ENCODE measurements around the gene RASGRP1.
"Not testable (repeated sequence)": the region's sequence is repeated elsewhere in the genome, so short reads cannot be mapped to it uniquely, and the experiment has no call there.

The RASGRP1 gene

GRCh38 chr15:38597219-38597800 is 32.7 kb upstream of the RASGRP1 start:
- no peak overlapping the region for H3K4me3 ChIP-seq (ENCODE audit: low read depth, low read length)
- DNase-seq (ENCODE audit: low read depth) = no peak
- no peak for TF ChIP-seq CTCF (IDR thresholded peaks at IDR 0.05; ENCODE audit: low read depth, low read length, missing control alignments)
- in situ Hi-C loops (cut with HindIII; ENCODE audit: low sequenced_read_pairs) = no loop called here

- in situ Hi-C loops (cut with HindIII; ENCODE audit: low sequenced_read_pairs) = no loop called here
- TF ChIP-seq CTCF (IDR thresholded peaks at IDR 0.05; ENCODE audit: low read depth, low read length, missing control alignments) = no peak
Measured at GRCh38 chr15:38593524-38593923, 28.9 kb upstream of the RASGRP1 start.

GRCh38 chr15:38589502-38589901 is 24.9 kb upstream of the RASGRP1 start:
- no peak for DNase-seq (ENCODE audit: low read depth)
- TF ChIP-seq CTCF (IDR thresholded peaks at IDR 0.05; ENCODE audit: low read depth, low read length, missing control alignments) = no peak
- no peak overlapping the region for H3K4me3 ChIP-seq (ENCODE audit: low read depth, low read length)
- in situ Hi-C loops (cut with HindIII; ENCODE audit: low sequenced_read_pairs) = no loop called here

More at GRCh38 chr15:38593524-38593923, 28.9 kb upstream of the RASGRP1 start:
- no peak overlapping the region for H3K4me3 ChIP-seq (ENCODE audit: low read depth, low read length)
- DNase-seq (ENCODE audit: low read depth) = no peak

- in situ Hi-C loops (cut with HindIII; ENCODE audit: low sequenced_read_pairs) = no loop called here
- no peak overlapping the region for H3K4me3 ChIP-seq (ENCODE audit: low read depth, low read length)
- TF ChIP-seq CTCF (IDR thresholded peaks at IDR 0.05; ENCODE audit: low read depth, low read length, missing control alignments) = no peak
- no peak for DNase-seq (ENCODE audit: low read depth)
Measured at GRCh38 chr15:38588672-38589071, 24.1 kb upstream of the RASGRP1 start.

- H3K4me3 ChIP-seq (ENCODE audit: low read depth, low read length) = no peak overlapping the region
- in situ Hi-C loops (cut with HindIII; ENCODE audit: low sequenced_read_pairs) = no loop called here
- no peak for DNase-seq (ENCODE audit: low read depth)
- TF ChIP-seq CTCF (IDR thresholded peaks at IDR 0.05; ENCODE audit: low read depth, low read length, missing control alignments) = no peak
Measured at GRCh38 chr15:38587214-38587613, 22.6 kb upstream of the RASGRP1 start.

GRCh38 chr15:38586005-38586404 is 21.4 kb upstream of the RASGRP1 start:
- in situ Hi-C loops (cut with HindIII; ENCODE audit: low sequenced_read_pairs); DNase-seq (ENCODE audit: low read depth); H3K4me3 ChIP-seq (ENCODE audit: low read depth, low read length): not testable (repeated sequence)

GRCh38 chr15:38578626-38579025 is 14.0 kb upstream of the RASGRP1 start:
- in situ Hi-C loops (cut with HindIII; ENCODE audit: low sequenced_read_pairs) = loop anchor here (10.0 kb wide), 1 partner anchor 96 kb away; no protein-coding TSS in a partner anchor
- no peak for TF ChIP-seq CTCF (IDR thresholded peaks at IDR 0.05; ENCODE audit: low read depth, low read length, missing control alignments)
- no peak overlapping the region for H3K4me3 ChIP-seq (ENCODE audit: low read depth, low read length)
- DNase-seq (ENCODE audit: low read depth) = no peak

Measured in astrocyte of the cerebellum (primary cell).